Body of pancreas (tissue), 4 donors: Measurements from ENCODE around the gene CSRNP2. TPM values are rescaled to one million over a fixed set of nuclear protein-coding genes. Genes with fewer than 3 reads are reported as not detected.

Experiments
- ATAC-seq: fragments of 150-250 bp; one replicate; pipeline ENCODE4 v1.9.1; 2016
- DNase-seq, 4 donors: peaks; one replicate each; pipeline ENCODE4 v3.0.0-alpha.2; 2019
- H3K27ac ChIP-seq, 4 donors: fragments of 200-600 bp; sonication (generic); 1 replicate in 3 of 4; 2 replicates in 1 of 4; pipeline versions ENCODE4 v1.5.1 to v1.6.1; 2016 to 2019; ENCODE audit warnings: mild to moderate bottlenecking in 1 of 4, mixed read lengths in 1 of 4, moderate library complexity in 1 of 4
- H3K27me3 ChIP-seq, 2 donors: fragments of 200-600 bp; sonication (generic); one replicate each; pipeline ENCODE4 v1.6.0; 2016; ENCODE audit warnings: mild to moderate bottlenecking in 1 of 2
- H3K36me3 ChIP-seq, 2 donors: fragments of 200-600 bp; sonication (generic); replicated peaks in 1 of 2; 2 replicates each; pipeline ENCODE4 v1.5.1; 2016; ENCODE audit warnings: low read depth in 2 of 2; ENCODE audit not compliant: insufficient read depth in 1 of 2
- H3K4me1 ChIP-seq: fragments of 200-600 bp; sonication (generic); one replicate; pipeline ENCODE4 v1.6.0; 2016
- H3K4me3 ChIP-seq, 2 donors: fragments of 200-600 bp; sonication (generic); 1 replicate in 1 of 2; 2 replicates in 1 of 2; pipeline ENCODE4 v1.5.1; 2016 to 2019
- H3K9me3 ChIP-seq, 3 donors: fragments of 200-600 bp; sonication (generic); 1 replicate in 2 of 3; 2 replicates in 1 of 3; pipeline ENCODE4 v1.5.1; 2016
- POLR2A ChIP-seq, 3 donors: fragments of 450-650 bp; IDR thresholded peaks; one replicate each; pipeline ENCODE4 v1.6.1; 2016; ENCODE audit warnings: antibody characterized with exemption in 3 of 3, mild to moderate bottlenecking in 2 of 3
- WGBS, 2 donors: methylation state at CpG; one replicate each; pipeline ENCODE4 v1.1.5; 2017; 5-methylcytosine and 5-hydroxymethylcytosine counted together
- intact Hi-C: fragments of 100-400 bp; cut with DNase I; formaldehyde crosslinking; loops from one replicate; pipeline ENCODE4 v1.15.1; 2023
- total RNA-seq, 2 donors: library from RNA; depleted of rRNA; stranded (reverse); fragments of >200 nt; gene quantifications; one replicate each; pipeline ENCODE4 v1.1.0, GENCODE V29; 2016
- TF ChIP-seq, protein P1 (sequence below), 7 experiments: fragments of 450-650 bp in 4 of 7; fragments of 200-600 bp in 3 of 7; sonication (generic) in 3 of 7; IDR thresholded peaks; one replicate each; pipeline ENCODE4 v1.5.1; 2016 to 2019; ENCODE audit warnings: antibody characterized with exemption in 7 of 7

The CSRNP2 gene
- total RNA-seq, 2 donors from 2014 or later = 20.8 to 25.4 TPM

DNA sequence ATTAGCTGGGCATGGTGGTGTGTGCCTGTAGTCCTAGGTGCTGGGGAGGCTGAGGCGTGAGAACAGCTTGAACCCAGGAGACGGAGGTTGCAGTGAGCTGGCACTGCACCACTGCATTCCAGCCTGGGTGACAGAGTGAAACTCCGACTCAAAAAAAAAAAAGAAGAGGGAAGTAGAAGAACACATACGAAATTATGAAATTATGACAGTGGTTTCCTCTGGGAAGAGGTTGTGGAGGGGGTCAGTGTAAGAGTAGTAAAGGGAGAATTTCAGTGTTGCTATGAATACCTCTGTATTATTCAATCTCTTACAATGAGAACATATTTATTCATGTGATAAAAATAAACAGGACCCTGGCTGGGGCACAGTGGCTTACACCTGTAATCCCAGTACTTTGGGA is 24.7 kb upstream of the CSRNP2 start:
- no peak for TF ChIP-seq POLR2A (IDR thresholded peaks at IDR 0.05)
- TF ChIP-seq, protein P1, sequence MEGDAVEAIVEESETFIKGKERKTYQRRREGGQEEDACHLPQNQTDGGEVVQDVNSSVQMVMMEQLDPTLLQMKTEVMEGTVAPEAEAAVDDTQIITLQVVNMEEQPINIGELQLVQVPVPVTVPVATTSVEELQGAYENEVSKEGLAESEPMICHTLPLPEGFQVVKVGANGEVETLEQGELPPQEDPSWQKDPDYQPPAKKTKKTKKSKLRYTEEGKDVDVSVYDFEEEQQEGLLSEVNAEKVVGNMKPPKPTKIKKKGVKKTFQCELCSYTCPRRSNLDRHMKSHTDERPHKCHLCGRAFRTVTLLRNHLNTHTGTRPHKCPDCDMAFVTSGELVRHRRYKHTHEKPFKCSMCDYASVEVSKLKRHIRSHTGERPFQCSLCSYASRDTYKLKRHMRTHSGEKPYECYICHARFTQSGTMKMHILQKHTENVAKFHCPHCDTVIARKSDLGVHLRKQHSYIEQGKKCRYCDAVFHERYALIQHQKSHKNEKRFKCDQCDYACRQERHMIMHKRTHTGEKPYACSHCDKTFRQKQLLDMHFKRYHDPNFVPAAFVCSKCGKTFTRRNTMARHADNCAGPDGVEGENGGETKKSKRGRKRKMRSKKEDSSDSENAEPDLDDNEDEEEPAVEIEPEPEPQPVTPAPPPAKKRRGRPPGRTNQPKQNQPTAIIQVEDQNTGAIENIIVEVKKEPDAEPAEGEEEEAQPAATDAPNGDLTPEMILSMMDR (IDR thresholded peaks at IDR 0.05) = no peak
- intact Hi-C loops = no loop called here
- Histone ChIP-seq H3K4me3 (no peak overlapping the region), H3K36me3 (peaks cover 0 to 18% of the 10 kb centered on the region in 2 donors), H3K4me1 (no peaks in the 10 kb centered on the region), H3K9me3 (no peaks in the 10 kb centered on the region), H3K27me3 (no peaks in the 10 kb centered on the region), H3K27ac (no peak overlapping the region)
- ATAC-seq (no peak), DNase-seq (no peak)
- WGBS, 2 donors = 64 to 90% methylated on average over 4 of the region's 4 CpGs

DNA sequence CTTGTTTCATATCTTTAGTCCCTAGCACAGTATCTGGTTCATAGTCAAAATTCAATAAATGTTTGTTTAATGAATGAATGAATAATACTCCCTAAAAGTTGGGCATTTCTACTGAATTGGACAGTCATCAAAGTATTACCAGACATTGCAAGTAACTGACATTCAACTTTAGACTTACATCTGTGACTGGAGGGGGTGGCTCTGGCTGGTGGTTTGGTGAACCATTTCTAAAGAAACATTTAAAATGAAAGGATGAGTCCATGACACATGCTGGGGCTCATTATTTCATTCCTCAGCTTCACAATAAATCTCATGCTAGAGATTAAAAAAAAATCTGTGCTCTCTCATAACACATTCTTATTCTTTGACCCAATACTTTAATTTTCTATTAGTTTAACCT is 20.6 kb upstream of the CSRNP2 start:
- Histone ChIP-seq H3K27ac (no peak overlapping the region), H3K27me3 (no peaks in the 10 kb centered on the region), H3K36me3 (peaks cover 0 to 28% of the 10 kb centered on the region in 2 donors), H3K9me3 (no peaks in the 10 kb centered on the region), H3K4me3 (no peak overlapping the region), H3K4me1 (no peaks in the 10 kb centered on the region)
- intact Hi-C loops = no loop called here
- DNase-seq (no peak), ATAC-seq (no peak)
- no peak for TF ChIP-seq POLR2A (IDR thresholded peaks at IDR 0.05)
- TF ChIP-seq, protein P1 (IDR thresholded peaks at IDR 0.05) = no peak

DNA sequence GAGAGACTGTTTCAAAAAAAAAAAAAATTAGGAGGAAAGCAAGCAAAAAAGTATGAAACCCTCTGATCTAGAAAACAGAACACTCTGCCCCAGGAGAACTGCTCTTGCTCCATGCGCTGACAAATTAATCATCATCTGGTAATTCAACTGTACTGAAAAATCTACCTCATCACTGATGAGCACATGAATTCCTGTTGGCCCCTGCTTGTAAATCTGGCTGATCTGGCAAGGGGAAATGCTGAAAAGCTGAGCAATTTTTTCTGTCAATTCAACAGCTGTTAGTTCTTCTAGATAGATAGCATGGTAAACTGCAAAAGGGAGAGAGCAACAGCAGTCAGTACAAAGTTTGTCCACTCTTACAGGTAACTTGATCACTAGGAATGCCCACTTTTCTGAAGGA is 15.2 kb upstream of the CSRNP2 start:
- Histone ChIP-seq H3K36me3 (peaks cover 0 to 22% of the 10 kb centered on the region in 2 donors), H3K4me3 (no peak overlapping the region), H3K9me3 (no peaks in the 10 kb centered on the region), H3K27ac (no peak overlapping the region), H3K4me1 (no peaks in the 10 kb centered on the region), H3K27me3 (no peaks in the 10 kb centered on the region)
- TF ChIP-seq, protein P1 (IDR thresholded peaks at IDR 0.05) = no peak
- no peak for TF ChIP-seq POLR2A (IDR thresholded peaks at IDR 0.05)
- WGBS, 2 donors = 0 to 92% methylated on average over 1 of the region's 1 CpG
- intact Hi-C loops = no loop called here
- no peak for DNase-seq
- no peak for ATAC-seq

DNA sequence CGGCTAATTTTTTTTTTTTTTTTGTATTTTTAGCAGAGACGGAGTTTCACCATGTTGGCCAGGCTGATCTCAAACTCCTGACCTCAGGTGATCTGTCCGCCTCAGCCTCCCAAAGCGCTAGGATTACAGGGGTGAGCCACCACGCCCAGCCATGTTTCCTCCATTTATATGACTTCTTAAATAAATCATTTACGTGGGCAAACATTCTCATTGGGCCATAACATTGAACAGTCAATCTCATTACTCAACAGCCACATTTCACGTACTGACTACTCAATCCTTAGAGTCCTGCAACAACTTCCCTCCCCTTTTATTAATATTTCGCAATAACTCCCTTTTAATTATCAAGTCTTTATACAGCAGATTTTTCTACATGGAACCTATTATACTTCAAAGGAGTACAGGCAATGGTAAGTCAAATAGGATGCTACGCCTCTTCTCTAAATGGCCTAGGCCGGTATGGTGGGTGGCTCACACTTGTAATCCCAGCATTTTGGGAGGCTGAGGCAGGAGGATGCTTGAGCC is 7.4 kb upstream of the CSRNP2 start:
- ATAC-seq (no peak), DNase-seq (no peak)
- H3K27me3 ChIP-seq = no peaks in the 10 kb centered on the region
- no peaks in the 10 kb centered on the region for H3K9me3 ChIP-seq
- 95 to 97% methylated on average over 10 of the region's 10 CpGs for WGBS, 2 donors
- no peak for TF ChIP-seq POLR2A (IDR thresholded peaks at IDR 0.05)
- TF ChIP-seq, protein P1 (IDR thresholded peaks at IDR 0.05) = no peak
- no peaks in the 10 kb centered on the region for H3K4me1 ChIP-seq
- peaks cover 0 to 4% of the 10 kb centered on the region in 2 donors for H3K36me3 ChIP-seq
- no peak overlapping the region for H3K27ac ChIP-seq
- intact Hi-C loops = no loop called here
- no peak overlapping the region for H3K4me3 ChIP-seq

DNA sequence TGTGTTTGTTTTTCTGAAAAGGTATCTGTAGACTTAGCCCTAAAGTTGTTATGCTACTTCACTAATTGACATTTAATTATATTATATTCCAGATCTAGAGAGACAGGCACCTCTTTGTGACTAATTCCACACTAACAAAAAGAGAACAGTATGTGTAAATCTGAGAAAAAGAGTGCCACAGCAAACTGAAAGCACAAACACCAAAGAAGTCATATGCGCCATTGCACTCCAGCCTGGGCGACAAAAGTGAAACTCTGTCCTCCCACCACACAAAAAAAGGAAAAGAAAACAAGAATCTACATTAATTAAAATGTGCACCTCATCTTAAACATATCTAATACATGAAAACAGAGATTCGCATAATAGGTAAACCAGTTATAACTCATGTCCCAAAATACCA is 4.4 kb upstream of the CSRNP2 start:
- H3K27ac ChIP-seq = no peak overlapping the region
- H3K9me3 ChIP-seq = no peaks in the 10 kb centered on the region
- no peak for ATAC-seq
- H3K36me3 ChIP-seq = no peaks in the 10 kb centered on the region
- H3K27me3 ChIP-seq = no peaks in the 10 kb centered on the region
- intact Hi-C loops = no loop called here
- H3K4me3 ChIP-seq = no peak overlapping the region
- TF ChIP-seq, protein P1 (IDR thresholded peaks at IDR 0.05) = no peak
- no peak for TF ChIP-seq POLR2A (IDR thresholded peaks at IDR 0.05)
- no peak for DNase-seq
- no peaks in the 10 kb centered on the region for H3K4me1 ChIP-seq
- WGBS, 2 donors = 94 to 98% methylated on average over 3 of the region's 3 CpGs
